Measurements from ENCODE around the gene GPR39. TPM values are rescaled to one million over a fixed set of nuclear protein-coding genes. Genes with fewer than 3 reads are reported as not detected.

The GPR39 gene
- total RNA-seq, 2 experiments from 2014 or later: not detected

DNA sequence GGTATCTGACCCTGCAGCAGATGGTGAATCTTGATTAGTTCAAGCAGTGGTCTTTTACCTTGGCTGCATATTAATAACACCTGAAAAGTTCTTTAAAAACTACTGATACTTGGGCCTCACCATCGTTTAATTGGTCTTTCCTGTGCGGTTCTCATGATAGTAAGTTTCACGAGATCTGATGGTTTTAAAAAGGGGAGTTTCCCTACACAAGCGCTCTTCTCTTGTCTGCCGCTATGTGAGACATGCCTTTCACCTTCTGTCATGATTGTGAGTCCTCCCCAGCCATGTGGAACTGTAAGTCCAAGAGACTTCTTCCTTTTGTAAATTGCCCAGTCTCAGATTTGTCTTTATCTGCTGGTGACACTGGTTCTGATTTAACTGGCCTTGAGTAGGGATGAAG lies 151.1 kb downstream of the GPR39 start:
- intact Hi-C loops (cut with micrococcal nuclease): no loop called here
- Mint-ChIP-seq H3K36me3 (ENCODE audit: low read depth) (no peaks in the 10 kb centered on the region), H3K4me3 (no peak overlapping the region), H3K9me3 (peaks cover 4% of the 10 kb centered on the region), H3K27ac (no peak overlapping the region), H3K27me3 (ENCODE audit: low read depth) (peaks cover 2% of the 10 kb centered on the region), H3K4me1 (ENCODE audit: low read depth) (no peaks in the 10 kb centered on the region)
- no peak for DNase-seq
- CTCF ChIA-PET: no interaction called here

GRCh38 chr2:132568656-132569055 lies 152.1 kb downstream of the GPR39 start:
- Mint-ChIP-seq H3K9me3 (peaks cover 4% of the 10 kb centered on the region), H3K36me3 (ENCODE audit: low read depth) (no peaks in the 10 kb centered on the region), H3K27me3 (ENCODE audit: low read depth) (peaks cover 2% of the 10 kb centered on the region), H3K4me1 (ENCODE audit: low read depth) (no peaks in the 10 kb centered on the region), H3K4me3 (no peak overlapping the region), H3K27ac (no peak overlapping the region)
- DNase-seq: no peak
- intact Hi-C loops (cut with micrococcal nuclease): no loop called here
- CTCF ChIA-PET: no interaction called here

DNA sequence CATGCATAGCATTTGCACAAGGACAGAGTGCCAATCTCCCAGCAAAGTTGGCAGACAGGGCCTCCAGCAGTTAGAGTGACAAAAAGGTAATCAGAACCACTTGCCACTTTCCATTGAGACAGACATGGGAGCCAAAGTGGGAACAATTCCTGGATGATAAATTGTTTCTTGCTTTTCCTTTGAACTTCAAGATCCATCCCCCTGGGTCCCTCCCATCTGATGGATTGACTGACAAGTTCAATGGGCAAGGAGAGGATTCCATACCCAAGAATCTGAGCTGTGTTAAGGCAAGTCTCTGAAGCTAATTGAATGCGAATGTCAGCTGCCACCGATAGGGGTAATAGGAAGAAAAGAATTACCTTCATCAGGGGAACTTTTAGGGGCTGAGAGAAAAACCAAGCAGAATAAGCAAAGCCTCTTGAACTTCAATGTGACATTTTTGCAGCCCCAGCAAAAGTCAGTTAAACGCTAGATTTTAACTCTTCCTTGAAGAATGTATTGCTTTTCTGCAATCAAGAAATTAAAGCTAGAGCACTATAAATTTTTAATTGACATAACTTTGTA lies 156.9 kb downstream of the GPR39 start:
- CTCF ChIA-PET: no interaction called here
- Mint-ChIP-seq H3K9me3 (no peaks in the 10 kb centered on the region), H3K4me1 (ENCODE audit: low read depth) (no peaks in the 10 kb centered on the region), H3K4me3 (no peak overlapping the region), H3K27me3 (ENCODE audit: low read depth) (peaks cover 2% of the 10 kb centered on the region), H3K27ac (no peak overlapping the region), H3K36me3 (ENCODE audit: low read depth) (no peaks in the 10 kb centered on the region)
- DNase-seq: no peak
- intact Hi-C loops (cut with micrococcal nuclease): no loop called here

DNA sequence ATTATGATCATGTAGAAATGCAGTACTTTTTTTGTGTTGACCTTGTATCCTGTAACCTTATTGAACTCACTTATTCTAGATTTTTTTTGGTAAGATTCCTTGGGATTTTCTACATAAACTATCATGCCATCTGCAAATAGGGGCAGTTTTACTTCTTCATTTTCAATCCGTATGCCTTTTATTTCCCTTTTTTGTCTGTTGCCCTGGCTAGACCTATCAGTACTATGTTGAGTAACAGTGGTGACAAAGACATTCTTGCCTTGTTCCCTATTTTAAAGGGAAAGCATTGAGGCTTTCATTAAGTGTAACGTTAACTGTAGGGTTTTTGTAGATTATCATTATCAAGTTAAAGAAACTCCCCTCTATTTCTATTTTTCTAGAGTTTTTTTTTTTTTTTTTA lies 161.1 kb downstream of the GPR39 start:
- intact Hi-C loops (cut with micrococcal nuclease): no loop called here
- Mint-ChIP-seq H3K27me3 (ENCODE audit: low read depth) (no peaks in the 10 kb centered on the region), H3K4me1 (ENCODE audit: low read depth) (no peaks in the 10 kb centered on the region), H3K27ac (no peak overlapping the region), H3K36me3 (ENCODE audit: low read depth) (no peaks in the 10 kb centered on the region), H3K4me3 (no peak overlapping the region), H3K9me3 (no peaks in the 10 kb centered on the region)
- no peak for DNase-seq
- CTCF ChIA-PET: no interaction called here

- DNase-seq: no peak
- Mint-ChIP-seq H3K9me3 (no peaks in the 10 kb centered on the region), H3K27ac (no peak overlapping the region), H3K4me3 (no peak overlapping the region), H3K4me1 (ENCODE audit: low read depth) (no peaks in the 10 kb centered on the region), H3K27me3 (ENCODE audit: low read depth) (no peaks in the 10 kb centered on the region), H3K36me3 (ENCODE audit: low read depth) (no peaks in the 10 kb centered on the region)
- CTCF ChIA-PET: no interaction called here
- intact Hi-C loops (cut with micrococcal nuclease): no loop called here
Measured at GRCh38 chr2:132581591-132581990, 165.0 kb downstream of the GPR39 start.

- intact Hi-C loops (cut with micrococcal nuclease): no loop called here
- no peaks in the 10 kb centered on the region for H3K4me1 Mint-ChIP-seq (ENCODE audit: low read depth)
- no peaks in the 10 kb centered on the region for H3K36me3 Mint-ChIP-seq (ENCODE audit: low read depth)
- H3K9me3 Mint-ChIP-seq: no peaks in the 10 kb centered on the region
- no peak overlapping the region for H3K27ac Mint-ChIP-seq
- no peaks in the 10 kb centered on the region for H3K27me3 Mint-ChIP-seq (ENCODE audit: low read depth)
- DNase-seq: no peak
- H3K4me3 Mint-ChIP-seq: no peak overlapping the region
- CTCF ChIA-PET: no interaction called here
Measured at GRCh38 chr2:132581991-132582738, 165.6 kb downstream of the GPR39 start.

- no peaks in the 10 kb centered on the region for H3K9me3 Mint-ChIP-seq
- intact Hi-C loops (cut with micrococcal nuclease): no loop called here
- no peak for DNase-seq
- H3K27me3 Mint-ChIP-seq (ENCODE audit: low read depth): no peaks in the 10 kb centered on the region
- CTCF ChIA-PET: no interaction called here
- H3K4me3 Mint-ChIP-seq: no peak overlapping the region
- no peaks in the 10 kb centered on the region for H3K4me1 Mint-ChIP-seq (ENCODE audit: low read depth)
- H3K36me3 Mint-ChIP-seq (ENCODE audit: low read depth): no peaks in the 10 kb centered on the region
- no peak overlapping the region for H3K27ac Mint-ChIP-seq
Measured at GRCh38 chr2:132583666-132584360, 167.2 kb downstream of the GPR39 start.

GRCh38 chr2:132584976-132585817 lies 168.6 kb downstream of the GPR39 start:
- Mint-ChIP-seq H3K4me3 (no peak overlapping the region), H3K36me3 (ENCODE audit: low read depth) (no peaks in the 10 kb centered on the region), H3K27me3 (ENCODE audit: low read depth) (no peaks in the 10 kb centered on the region), H3K9me3 (no peaks in the 10 kb centered on the region), H3K27ac (no peak overlapping the region), H3K4me1 (ENCODE audit: low read depth) (no peaks in the 10 kb centered on the region)
- intact Hi-C loops (cut with micrococcal nuclease): no loop called here
- CTCF ChIA-PET: no interaction called here
- DNase-seq: no peak

DNA sequence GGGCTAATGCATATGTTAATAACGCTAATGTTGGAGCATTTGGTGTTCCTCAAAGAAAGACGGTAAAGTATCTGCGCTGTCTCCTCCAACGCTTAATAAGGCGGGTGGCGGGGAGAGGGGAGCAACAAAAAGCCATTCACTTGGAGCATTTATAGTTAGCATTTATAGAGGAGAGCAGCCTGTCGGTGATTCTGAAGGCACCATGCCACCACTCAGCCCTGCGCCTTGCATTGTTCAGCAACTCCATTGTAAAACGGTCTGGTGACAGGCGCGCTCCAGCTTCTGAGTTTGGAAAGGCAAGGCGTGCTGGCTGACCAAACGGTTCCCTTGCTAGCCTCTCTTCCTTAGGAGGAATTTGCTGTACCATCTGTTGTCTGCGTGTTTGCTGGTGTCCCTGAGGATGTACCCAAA lies 169.5 kb downstream of the GPR39 start:
- no peaks in the 10 kb centered on the region for H3K27me3 Mint-ChIP-seq (ENCODE audit: low read depth)
- H3K4me3 Mint-ChIP-seq: no peak overlapping the region
- no peaks in the 10 kb centered on the region for H3K9me3 Mint-ChIP-seq
- intact Hi-C loops (cut with micrococcal nuclease): no loop called here
- no peak for DNase-seq
- no peaks in the 10 kb centered on the region for H3K36me3 Mint-ChIP-seq (ENCODE audit: low read depth)
- no peak overlapping the region for H3K27ac Mint-ChIP-seq
- no peaks in the 10 kb centered on the region for H3K4me1 Mint-ChIP-seq (ENCODE audit: low read depth)
- CTCF ChIA-PET: no interaction called here

DNA sequence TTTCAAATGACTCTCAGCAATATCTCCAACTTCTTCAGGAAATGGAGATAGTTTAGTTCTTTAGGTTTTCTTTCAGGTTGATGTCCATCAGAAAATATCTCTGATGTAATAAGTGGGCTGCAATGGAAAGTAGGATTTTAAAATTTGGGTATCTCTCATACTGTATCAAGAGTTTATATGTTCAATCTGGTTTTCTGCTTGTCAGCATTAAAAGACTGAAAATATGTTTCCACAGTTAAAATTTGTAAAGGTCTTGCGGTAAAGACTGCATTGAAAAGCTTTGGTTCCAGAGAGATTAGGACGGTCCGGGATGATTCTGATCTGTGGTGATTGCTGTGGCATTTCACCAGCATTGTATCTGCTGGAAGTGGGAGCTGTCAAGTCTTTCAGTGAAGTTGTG lies 170.2 kb downstream of the GPR39 start:
- Mint-ChIP-seq H3K4me3 (no peak overlapping the region), H3K36me3 (ENCODE audit: low read depth) (no peaks in the 10 kb centered on the region), H3K27me3 (ENCODE audit: low read depth) (no peaks in the 10 kb centered on the region), H3K27ac (no peak overlapping the region), H3K9me3 (no peaks in the 10 kb centered on the region), H3K4me1 (ENCODE audit: low read depth) (no peaks in the 10 kb centered on the region)
- CTCF ChIA-PET: no interaction called here
- DNase-seq: no peak
- intact Hi-C loops (cut with micrococcal nuclease): no loop called here

GRCh38 chr2:132588576-132588975 lies 172.0 kb downstream of the GPR39 start:
- DNase-seq: no peak
- CTCF ChIA-PET: no interaction called here
- no peaks in the 10 kb centered on the region for H3K4me1 Mint-ChIP-seq (ENCODE audit: low read depth)
- H3K9me3 Mint-ChIP-seq: no peaks in the 10 kb centered on the region
- H3K4me3 Mint-ChIP-seq: no peak overlapping the region
- H3K27ac Mint-ChIP-seq: no peak overlapping the region
- intact Hi-C loops (cut with micrococcal nuclease): no loop called here
- H3K36me3 Mint-ChIP-seq (ENCODE audit: low read depth): no peaks in the 10 kb centered on the region
- no peaks in the 10 kb centered on the region for H3K27me3 Mint-ChIP-seq (ENCODE audit: low read depth)

DNA sequence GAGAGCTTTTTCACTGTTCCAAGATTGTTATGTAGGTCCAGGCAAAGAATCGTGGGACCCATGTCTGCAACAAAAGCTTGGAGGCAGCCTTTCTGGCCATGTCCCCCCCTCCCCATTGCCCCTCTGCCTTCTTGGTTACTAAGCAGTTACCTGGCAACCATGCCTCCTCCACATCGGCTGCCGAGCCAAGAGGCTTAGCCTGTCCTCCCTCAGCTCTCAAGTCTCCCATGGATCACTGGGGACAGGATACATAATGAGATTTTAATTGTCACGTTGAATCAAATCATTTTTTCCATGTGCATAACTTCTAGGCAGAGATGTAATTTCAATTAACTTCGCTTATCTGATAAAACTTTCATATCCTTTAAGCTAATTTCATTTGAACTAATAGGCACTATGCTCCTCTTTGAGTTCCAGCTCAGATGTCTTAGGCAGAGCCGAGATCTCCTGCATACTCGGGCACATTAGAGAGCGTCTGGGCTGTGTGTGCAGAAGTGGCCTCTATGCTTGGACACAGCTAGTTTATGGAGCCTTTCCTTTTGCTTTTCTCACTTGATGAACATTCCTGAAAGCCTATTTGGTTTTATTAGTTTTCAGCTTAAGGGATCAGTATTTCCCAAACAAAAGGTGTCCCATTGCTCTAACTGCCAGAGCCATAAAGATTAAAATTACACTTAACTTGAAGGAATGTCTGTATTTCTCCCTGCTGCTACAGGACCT lies 172.7 kb downstream of the GPR39 start:
- CTCF ChIA-PET: interaction anchor here (1.0 kb wide), 1 partner anchor 13 kb away, joined by 3 read pairs; no protein-coding TSS in a partner anchor
- H3K27me3 Mint-ChIP-seq (ENCODE audit: low read depth): no peaks in the 10 kb centered on the region
- no peaks in the 10 kb centered on the region for H3K36me3 Mint-ChIP-seq (ENCODE audit: low read depth)
- no peaks in the 10 kb centered on the region for H3K9me3 Mint-ChIP-seq
- intact Hi-C loops (cut with micrococcal nuclease): no loop called here
- no peaks in the 10 kb centered on the region for H3K4me1 Mint-ChIP-seq (ENCODE audit: low read depth)
- DNase-seq: no peak
- no peak overlapping the region for H3K4me3 Mint-ChIP-seq
- no peak overlapping the region for H3K27ac Mint-ChIP-seq
